MM.1S (cell line): Measurements from ENCODE around the gene LAMC3.

Experiments used
- DNase-seq: peaks from one replicate; pipeline ENCODE4 v3.0.0-alpha.2; 2015
- H2AFZ ChIP-seq: fragments of 300-600 bp; sonication (generic); 2 replicates; pipeline ENCODE4 v1.6.0; 2016; ENCODE audit warnings: antibody characterized with exemption, low read length
- H3F3A ChIP-seq: fragments of 300-600 bp; sonication (generic); 2 replicates; pipeline ENCODE4 v1.6.1; 2016; ENCODE audit warnings: mild to moderate bottlenecking, antibody characterized with exemption, low read length, moderate library complexity, mixed read lengths; ENCODE audit not compliant: insufficient read depth
- H3K27ac ChIP-seq: fragments of 300-600 bp; sonication (generic); 2 replicates; pipeline ENCODE4 v1.5.1; 2016; ENCODE audit warnings: mild to moderate bottlenecking, low read length
- H3K27me3 ChIP-seq: fragments of 300-600 bp; sonication (generic); replicated peaks from 2 replicates; pipeline ENCODE4 v1.6.0; 2016; ENCODE audit warnings: low read length; ENCODE audit not compliant: insufficient read depth
- H3K36me3 ChIP-seq: fragments of 300-600 bp; sonication (generic); replicated peaks from 2 replicates; pipeline ENCODE4 v1.6.1; 2016; ENCODE audit warnings: mild to moderate bottlenecking, low read length, mixed read lengths; ENCODE audit not compliant: insufficient read depth
- H3K4me1 ChIP-seq: fragments of 300-600 bp; sonication (generic); 2 replicates; pipeline ENCODE4 v1.6.1; 2016; ENCODE audit warnings: low read length, mixed read lengths
- H3K4me2 ChIP-seq: fragments of 300-600 bp; sonication (generic); 2 replicates; pipeline ENCODE4 v1.6.0; 2016; ENCODE audit warnings: low read depth, low read length
- H3K4me3 ChIP-seq: fragments of 300-600 bp; sonication (generic); 2 replicates; pipeline ENCODE4 v1.5.1; 2016; ENCODE audit warnings: low read length, mixed read lengths
- H3K79me2 ChIP-seq: fragments of 300-600 bp; sonication (generic); 2 replicates; pipeline ENCODE4 v1.6.1; 2016; ENCODE audit warnings: mixed run types, low read length, mixed read lengths
- H3K9ac ChIP-seq: fragments of 300-600 bp; sonication (generic); 2 replicates; pipeline ENCODE4 v1.6.1; 2016; ENCODE audit warnings: low read length, mixed read lengths
- H3K9me2 ChIP-seq: fragments of 300-600 bp; sonication (generic); replicated peaks from 2 replicates; pipeline ENCODE4 v1.6.1; 2016; ENCODE audit warnings: mild to moderate bottlenecking, low read length, mixed read lengths; ENCODE audit not compliant: insufficient read depth
- H3K9me3 ChIP-seq: fragments of 300-600 bp; sonication (generic); replicated peaks from 2 replicates; pipeline ENCODE4 v1.6.1; 2016; ENCODE audit warnings: mild to moderate bottlenecking, low read length, mixed read lengths; ENCODE audit not compliant: insufficient read depth
- H4K20me1 ChIP-seq: fragments of 300-600 bp; sonication (generic); 2 replicates; pipeline ENCODE4 v1.6.1; 2016; ENCODE audit warnings: mild to moderate bottlenecking, low read length, moderate library complexity, mixed read lengths; ENCODE audit not compliant: insufficient read depth
- EZH2 ChIP-seq: fragments of 300-600 bp; sonication (generic); optimal IDR thresholded peaks from 2 replicates; pipeline ENCODE3; 2017; ENCODE audit warnings: low read depth, mild to moderate bottlenecking, antibody characterized with exemption, low read length, mixed read lengths
- EZH2phosphoT487 ChIP-seq: fragments of 300-600 bp; sonication (generic); IDR thresholded peaks from 2 replicates; pipeline ENCODE4 v1.6.1; 2018; ENCODE audit warnings: antibody characterized with exemption, low read length
- TF ChIP-seq, protein P1 (sequence below): fragments of 300-600 bp; sonication (generic); IDR thresholded peaks from 2 replicates; pipeline ENCODE4 v1.5.1; 2016; ENCODE audit warnings: antibody characterized with exemption, low read length, mixed read lengths

LAMC3 gene

DNA sequence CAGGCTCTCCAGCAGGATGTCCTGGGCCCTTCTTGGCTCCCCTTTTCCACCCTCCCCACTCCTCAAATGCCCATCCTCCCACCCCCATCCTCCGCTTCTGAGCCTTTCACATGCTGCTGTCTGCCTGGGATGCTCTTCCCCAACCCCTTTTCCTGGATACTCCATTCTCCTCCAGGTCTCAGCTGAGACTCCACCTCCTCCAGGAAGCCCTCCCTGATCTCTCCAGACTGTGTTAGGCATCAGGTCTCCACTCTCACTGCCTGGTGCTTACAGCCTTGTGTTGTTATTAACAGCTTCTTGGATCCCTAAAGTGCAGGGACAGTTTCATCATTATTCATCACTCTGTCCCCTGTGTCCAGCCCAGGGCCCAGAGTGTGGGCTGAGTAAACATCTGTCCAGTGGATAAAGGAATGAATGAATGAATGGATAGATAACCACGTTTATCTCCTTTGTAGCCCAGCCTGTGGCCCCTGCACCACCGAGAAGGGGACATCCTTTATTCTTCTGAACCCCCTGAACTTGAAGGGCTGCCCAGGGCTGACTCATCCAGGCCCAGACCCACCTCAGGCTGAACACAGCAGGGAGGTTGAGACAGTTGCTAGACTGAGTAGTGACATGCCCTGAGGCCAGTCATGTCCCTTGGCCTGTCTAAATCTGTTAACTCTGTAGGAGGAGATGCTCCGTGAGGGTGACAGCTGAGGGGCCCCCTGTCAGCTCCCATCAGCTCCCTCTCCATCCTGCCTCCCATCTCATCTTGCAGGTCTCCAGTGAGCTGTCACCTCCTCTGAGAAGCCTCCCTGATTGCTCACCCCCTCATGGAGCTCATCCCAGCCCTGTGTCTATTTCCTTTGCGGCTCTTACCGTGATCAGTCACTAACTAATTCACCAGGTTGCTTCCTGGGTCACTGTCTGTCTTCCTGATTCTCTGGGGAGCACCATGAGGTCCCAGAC, 14.6 kb upstream of the LAMC3 start:
- DNase-seq = no peak
- no peak overlapping the region for H2AFZ ChIP-seq
- H3K4me3 ChIP-seq = no peak overlapping the region
- H3K79me2 ChIP-seq = no peaks in the 10 kb centered on the region
- no peaks in the 10 kb centered on the region for H3K4me1 ChIP-seq
- no peaks in the 10 kb centered on the region for H3K36me3 ChIP-seq
- H3K27ac ChIP-seq = no peak overlapping the region
- H3K9me3 ChIP-seq = no peaks in the 10 kb centered on the region
- H4K20me1 ChIP-seq = no peaks in the 10 kb centered on the region
- no peak overlapping the region for H3K4me2 ChIP-seq
- H3K9ac ChIP-seq = no peak overlapping the region
- peaks cover 100% of the 10 kb centered on the region for H3K27me3 ChIP-seq
- H3F3A ChIP-seq = no peaks in the 10 kb centered on the region
- TF ChIP-seq, protein P1, sequence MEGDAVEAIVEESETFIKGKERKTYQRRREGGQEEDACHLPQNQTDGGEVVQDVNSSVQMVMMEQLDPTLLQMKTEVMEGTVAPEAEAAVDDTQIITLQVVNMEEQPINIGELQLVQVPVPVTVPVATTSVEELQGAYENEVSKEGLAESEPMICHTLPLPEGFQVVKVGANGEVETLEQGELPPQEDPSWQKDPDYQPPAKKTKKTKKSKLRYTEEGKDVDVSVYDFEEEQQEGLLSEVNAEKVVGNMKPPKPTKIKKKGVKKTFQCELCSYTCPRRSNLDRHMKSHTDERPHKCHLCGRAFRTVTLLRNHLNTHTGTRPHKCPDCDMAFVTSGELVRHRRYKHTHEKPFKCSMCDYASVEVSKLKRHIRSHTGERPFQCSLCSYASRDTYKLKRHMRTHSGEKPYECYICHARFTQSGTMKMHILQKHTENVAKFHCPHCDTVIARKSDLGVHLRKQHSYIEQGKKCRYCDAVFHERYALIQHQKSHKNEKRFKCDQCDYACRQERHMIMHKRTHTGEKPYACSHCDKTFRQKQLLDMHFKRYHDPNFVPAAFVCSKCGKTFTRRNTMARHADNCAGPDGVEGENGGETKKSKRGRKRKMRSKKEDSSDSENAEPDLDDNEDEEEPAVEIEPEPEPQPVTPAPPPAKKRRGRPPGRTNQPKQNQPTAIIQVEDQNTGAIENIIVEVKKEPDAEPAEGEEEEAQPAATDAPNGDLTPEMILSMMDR = no peak
- H3K9me2 ChIP-seq = no peaks in the 10 kb centered on the region

DNA sequence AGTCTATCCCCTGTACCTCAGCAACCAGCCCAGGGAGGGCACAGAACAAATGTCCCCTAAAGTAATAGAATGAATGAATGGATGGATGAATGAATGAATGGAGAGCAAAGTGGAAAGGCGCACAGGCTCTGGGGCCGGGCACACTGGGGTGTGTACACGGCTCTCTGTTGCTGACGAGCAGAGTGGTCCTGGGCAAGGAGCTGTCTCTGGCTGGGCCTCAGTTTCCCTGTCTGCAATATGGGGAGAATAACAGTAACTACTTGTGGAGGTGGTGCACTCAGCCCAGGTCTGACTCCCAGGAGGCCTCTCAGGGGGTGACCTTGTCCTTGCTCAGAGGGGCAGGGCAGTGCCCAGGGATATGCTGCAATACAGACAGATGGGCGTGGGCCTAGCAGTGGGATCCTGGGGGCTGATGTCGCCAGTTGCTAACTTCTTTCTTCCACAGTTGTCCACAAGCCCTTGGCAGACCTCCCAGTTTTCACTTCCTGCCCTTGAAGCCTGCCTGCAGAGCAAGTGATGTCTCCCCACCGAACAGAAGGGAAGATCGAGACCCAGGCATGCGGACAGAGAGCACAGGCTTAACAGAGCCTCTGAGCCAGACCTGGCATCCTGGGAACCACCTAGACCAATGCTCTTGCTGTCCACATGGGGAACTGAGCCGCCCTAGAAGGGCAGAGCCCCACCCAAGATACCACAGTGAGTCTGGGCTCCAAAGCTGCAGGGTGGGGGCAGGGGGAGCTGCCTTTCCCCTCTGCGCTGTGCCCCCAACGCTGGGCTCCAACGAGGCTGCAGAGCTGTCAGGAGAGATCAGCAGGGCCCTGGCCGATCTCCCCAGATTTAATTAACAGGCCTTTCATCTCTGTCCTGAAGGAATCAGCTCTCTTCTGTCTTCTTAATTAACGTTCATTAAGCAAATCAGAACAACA, 13.6 kb upstream of the LAMC3 start:
- Histone ChIP-seq H4K20me1 (no peaks in the 10 kb centered on the region), H3K27me3 (peaks cover 100% of the 10 kb centered on the region), H3K36me3 (no peaks in the 10 kb centered on the region), H3K4me1 (no peaks in the 10 kb centered on the region), H3K4me3 (no peak overlapping the region), H3K9me2 (no peaks in the 10 kb centered on the region), H3K27ac (no peak overlapping the region), H3K4me2 (no peak overlapping the region), H3K9me3 (no peaks in the 10 kb centered on the region), H2AFZ (no peak overlapping the region), H3F3A (no peaks in the 10 kb centered on the region), H3K79me2 (no peaks in the 10 kb centered on the region), H3K9ac (no peak overlapping the region)
- TF ChIP-seq EZH2 (no peak), EZH2phosphoT487 (no peak)
- TF ChIP-seq, protein P1 = no peak
- no peak for DNase-seq

DNA sequence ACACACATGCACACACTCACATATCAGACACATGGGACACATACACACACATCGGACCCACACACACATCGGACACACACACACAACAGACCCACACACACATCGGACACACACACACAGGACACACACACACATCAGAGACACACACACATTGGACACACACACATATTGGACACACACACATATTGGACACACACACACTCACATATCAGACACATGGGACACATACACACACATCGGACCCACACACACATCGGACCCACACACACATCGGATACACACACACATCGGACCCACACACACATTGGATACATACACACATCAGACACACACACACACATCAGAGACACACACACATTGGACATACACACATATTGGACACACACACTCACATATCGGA, 12.8 kb upstream of the LAMC3 start:
- DNase-seq = no peak
- Histone ChIP-seq H3K9me2 (no peaks in the 10 kb centered on the region), H4K20me1 (no peaks in the 10 kb centered on the region), H3K4me3 (no peak overlapping the region), H2AFZ (no peak overlapping the region), H3K27ac (no peak overlapping the region), H3K79me2 (no peaks in the 10 kb centered on the region), H3K9ac (no peak overlapping the region), H3K9me3 (no peaks in the 10 kb centered on the region), H3K4me1 (no peaks in the 10 kb centered on the region), H3F3A (no peaks in the 10 kb centered on the region), H3K27me3 (peaks cover 100% of the 10 kb centered on the region), H3K36me3 (no peaks in the 10 kb centered on the region), H3K4me2 (no peak overlapping the region)
- TF ChIP-seq, protein P1 = no peak
- no peak for TF ChIP-seq EZH2
